Gastroesophageal sphincter (tissue), 4 donors: Measurements from ENCODE around the gene GAREM1. TPM values are rescaled to one million over a fixed set of nuclear protein-coding genes. Genes with fewer than 3 reads are reported as not detected.
A peak's percentile ranks its signal among the peaks of the same experiment; 100 is the strongest.

ENCODE experiments used
- ATAC-seq: fragments of 150-250 bp; one replicate; pipeline ENCODE4 v1.9.1; 2016; ENCODE audit warnings: mild to moderate bottlenecking, moderate library complexity
- H3K27ac ChIP-seq, 4 donors: fragments of 200-600 bp; sonication (generic) in 3 of 4; 1 replicate in 3 of 4; 2 replicates in 1 of 4; pipeline ENCODE4 v1.5.1; 2016 to 2019
- H3K27me3 ChIP-seq: fragments of 200-600 bp; sonication (generic); one replicate; pipeline ENCODE4 v1.5.1; 2019
- H3K36me3 ChIP-seq, 2 donors: fragments of 200-600 bp; sonication (generic); one replicate each; pipeline ENCODE4 v1.5.1; 2019; ENCODE audit warnings: control low read depth in 1 of 2
- H3K4me1 ChIP-seq, 3 donors: fragments of 200-600 bp; sonication (generic); 1 replicate in 2 of 3; 2 replicates in 1 of 3; pipeline ENCODE4 v1.5.1; 2016 to 2019; ENCODE audit warnings: control low read depth in 2 of 3
- H3K4me3 ChIP-seq, 2 donors: fragments of 200-600 bp; sonication (generic); one replicate each; pipeline ENCODE4 v1.5.1; 2019; ENCODE audit warnings: mild to moderate bottlenecking in 1 of 2, moderate library complexity in 1 of 2
- H3K9me3 ChIP-seq, 3 donors: fragments of 200-600 bp; sonication (generic); one replicate each; pipeline ENCODE4 v1.5.1; 2017 to 2019; ENCODE audit warnings: control low read depth in 2 of 3
- CTCF ChIP-seq, 4 experiments: fragments of 200-600 bp in 2 of 4; fragments of 450-650 bp in 2 of 4; sonication (generic) in 1 of 4; IDR thresholded peaks; one replicate each; pipeline ENCODE4 v1.5.1; 2017 to 2019; ENCODE audit warnings: antibody characterized with exemption in 4 of 4, mild to moderate bottlenecking in 2 of 4, moderate library complexity in 2 of 4
- EP300 ChIP-seq: sonication (generic); formaldehyde crosslinking; IDR thresholded peaks from one replicate; pipeline ENCODE4 v1.6.1; 2017; ENCODE audit warnings: antibody characterized with exemption, mild to moderate bottlenecking
- POLR2A ChIP-seq, 2 donors: fragments of 450-650 bp; IDR thresholded peaks; one replicate each; pipeline ENCODE4 v1.6.1; 2017; ENCODE audit warnings: antibody characterized with exemption in 2 of 2, mild to moderate bottlenecking in 2 of 2, moderate library complexity in 1 of 2
- POLR2AphosphoS5 ChIP-seq: sonication (generic); formaldehyde crosslinking; IDR thresholded peaks from one replicate; pipeline ENCODE4 v1.6.1; 2017; ENCODE audit warnings: antibody characterized with exemption
- WGBS, 2 donors: methylation state at CpG; one replicate each; pipeline ENCODE4 v1.1.5; 2018; ENCODE audit warnings: low coverage in 1 of 2; 5-methylcytosine and 5-hydroxymethylcytosine counted together
- total RNA-seq, 4 donors: library from RNA; depleted of rRNA; stranded (reverse); fragments of >200 nt; gene quantifications; one replicate each; pipeline ENCODE4 v1.1.0, GENCODE V29; 2016

GAREM1 gene
- total RNA-seq, 4 donors from 2014 or later, result 8.2 to 16.6 (median 12.3) TPM

DNA sequence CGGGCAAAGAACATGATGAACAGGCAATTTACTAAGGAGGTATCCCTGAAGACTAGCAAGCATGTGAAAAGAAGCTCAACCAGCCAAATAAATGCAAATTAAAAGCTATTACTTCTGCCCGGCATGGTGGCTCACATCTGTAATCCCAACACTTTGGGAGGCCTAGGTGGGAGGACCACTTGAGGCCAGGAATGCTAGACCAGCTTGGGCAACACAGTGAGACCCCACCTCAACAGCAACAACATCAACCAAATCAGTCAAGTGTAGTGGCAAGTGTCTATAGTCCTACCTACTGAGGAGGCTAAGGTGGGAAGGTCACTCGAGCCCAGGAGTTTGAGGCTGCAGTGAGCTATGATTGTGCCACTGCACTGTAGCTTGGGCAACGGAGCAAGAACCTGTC is 141.7 kb downstream of the GAREM1 start:
- TF ChIP-seq EP300 (no peak), CTCF (IDR thresholded peaks at IDR 0.05) (no peak), POLR2AphosphoS5 (no peak), POLR2A (IDR thresholded peaks at IDR 0.05) (no peak)
- no peak for ATAC-seq
- H3K9me3 ChIP-seq, result no peaks in the 10 kb centered on the region
- H3K27me3 ChIP-seq, result no peaks in the 10 kb centered on the region
- H3K36me3 ChIP-seq, result no peaks in the 10 kb centered on the region
- no peak overlapping the region for H3K27ac ChIP-seq
- H3K4me3 ChIP-seq, result no peak overlapping the region
- 95 to 100% methylated on average over 3 to 4 of the region's 4 CpGs for WGBS, 2 donors
- H3K4me1 ChIP-seq, result peaks cover 6 to 27% (median 14%) of the 10 kb centered on the region in 3 donors

- Histone ChIP-seq H3K27me3 (no peaks in the 10 kb centered on the region), H3K4me1 (peaks cover 6 to 27% (median 14%) of the 10 kb centered on the region in 3 donors), H3K9me3 (no peaks in the 10 kb centered on the region), H3K27ac (no peak overlapping the region), H3K36me3 (no peaks in the 10 kb centered on the region), H3K4me3 (no peak overlapping the region)
- WGBS, 2 donors, result 14 to 40% methylated on average over 1 of the region's 1 CpG
- no peak for ATAC-seq
- TF ChIP-seq EP300, result no peak
- no peak for TF ChIP-seq POLR2A (IDR thresholded peaks at IDR 0.05)
- no peak for TF ChIP-seq POLR2AphosphoS5
- TF ChIP-seq CTCF (IDR thresholded peaks at IDR 0.05), result no peak
Measured at GRCh38 chr18:32328379-32328778, 142.3 kb downstream of the GAREM1 start.

GRCh38 chr18:32326450-32327308 is 144.0 kb downstream of the GAREM1 start:
- Histone ChIP-seq H3K36me3 (no peaks in the 10 kb centered on the region), H3K9me3 (no peaks in the 10 kb centered on the region), H3K27ac (peak overlapping the region in 3 of 4 donors; percentile 16 to 58 (median 55)), H3K27me3 (no peaks in the 10 kb centered on the region), H3K4me1 (peaks cover 6 to 27% (median 14%) of the 10 kb centered on the region in 3 donors), H3K4me3 (no peak overlapping the region)
- no peak for TF ChIP-seq EP300
- TF ChIP-seq POLR2AphosphoS5, result peak; percentile 34
- TF ChIP-seq CTCF (IDR thresholded peaks at IDR 0.05), result no peak
- no peak for ATAC-seq
- 0 to 38% methylated on average over 1 of the region's 3 CpGs for WGBS, 2 donors

- Histone ChIP-seq H3K36me3 (no peaks in the 10 kb centered on the region), H3K27me3 (no peaks in the 10 kb centered on the region), H3K4me3 (no peak overlapping the region), H3K4me1 (peaks cover 6 to 27% (median 14%) of the 10 kb centered on the region in 3 donors), H3K27ac (peak overlapping the region in 2 of 4 donors; percentile 16 to 40), H3K9me3 (no peaks in the 10 kb centered on the region)
- ATAC-seq, result peak; percentile 72
- 55 to 70% methylated on average over 4 of the region's 4 CpGs for WGBS, 2 donors
- TF ChIP-seq CTCF (IDR thresholded peaks at IDR 0.05) (no peak), POLR2AphosphoS5 (no peak), EP300 (no peak), POLR2A (IDR thresholded peaks at IDR 0.05) (no peak)
Measured at GRCh38 chr18:32324181-32324580, 146.5 kb downstream of the GAREM1 start.

DNA sequence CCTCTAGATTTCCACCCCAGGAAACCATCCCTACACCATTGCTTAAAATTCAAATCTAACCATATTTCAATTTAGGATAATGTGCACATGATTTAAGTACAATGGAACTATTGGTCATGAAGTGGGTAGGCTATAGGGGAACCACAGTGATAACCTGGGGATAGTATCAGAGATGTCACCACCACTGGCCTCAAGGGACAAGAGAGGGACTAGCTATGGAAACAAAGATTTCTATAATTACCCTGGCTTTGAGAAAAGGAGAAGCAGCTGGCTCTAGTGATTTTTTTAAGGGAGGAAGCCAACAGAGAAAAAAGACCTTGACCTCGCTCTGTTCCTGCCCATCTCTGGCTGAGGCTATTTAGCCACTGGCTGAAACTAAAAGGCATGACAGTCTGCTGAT is 148.9 kb downstream of the GAREM1 start:
- no peak for ATAC-seq
- Histone ChIP-seq H3K4me3 (no peak overlapping the region), H3K4me1 (peaks cover 4 to 28% (median 7%) of the 10 kb centered on the region in 3 donors), H3K9me3 (no peaks in the 10 kb centered on the region), H3K36me3 (no peaks in the 10 kb centered on the region), H3K27me3 (no peaks in the 10 kb centered on the region), H3K27ac (no peak overlapping the region)
- 80 to 100% methylated on average over 1 of the region's 1 CpG for WGBS, 2 donors
- TF ChIP-seq CTCF (IDR thresholded peaks at IDR 0.05) (no peak), POLR2AphosphoS5 (no peak), POLR2A (IDR thresholded peaks at IDR 0.05) (no peak)
